ENCODE measurements around the gene NPB. TPM values are rescaled to one million over a fixed set of nuclear protein-coding genes. Genes with fewer than 3 reads are reported as not detected.

NPB gene
- total and polyA plus RNA-seq, 2 of the 8 experiments (the other 6 are each of a cell fraction or from before 2014, with no cell fraction given) = 1.5 to 2.5 TPM

DNA sequence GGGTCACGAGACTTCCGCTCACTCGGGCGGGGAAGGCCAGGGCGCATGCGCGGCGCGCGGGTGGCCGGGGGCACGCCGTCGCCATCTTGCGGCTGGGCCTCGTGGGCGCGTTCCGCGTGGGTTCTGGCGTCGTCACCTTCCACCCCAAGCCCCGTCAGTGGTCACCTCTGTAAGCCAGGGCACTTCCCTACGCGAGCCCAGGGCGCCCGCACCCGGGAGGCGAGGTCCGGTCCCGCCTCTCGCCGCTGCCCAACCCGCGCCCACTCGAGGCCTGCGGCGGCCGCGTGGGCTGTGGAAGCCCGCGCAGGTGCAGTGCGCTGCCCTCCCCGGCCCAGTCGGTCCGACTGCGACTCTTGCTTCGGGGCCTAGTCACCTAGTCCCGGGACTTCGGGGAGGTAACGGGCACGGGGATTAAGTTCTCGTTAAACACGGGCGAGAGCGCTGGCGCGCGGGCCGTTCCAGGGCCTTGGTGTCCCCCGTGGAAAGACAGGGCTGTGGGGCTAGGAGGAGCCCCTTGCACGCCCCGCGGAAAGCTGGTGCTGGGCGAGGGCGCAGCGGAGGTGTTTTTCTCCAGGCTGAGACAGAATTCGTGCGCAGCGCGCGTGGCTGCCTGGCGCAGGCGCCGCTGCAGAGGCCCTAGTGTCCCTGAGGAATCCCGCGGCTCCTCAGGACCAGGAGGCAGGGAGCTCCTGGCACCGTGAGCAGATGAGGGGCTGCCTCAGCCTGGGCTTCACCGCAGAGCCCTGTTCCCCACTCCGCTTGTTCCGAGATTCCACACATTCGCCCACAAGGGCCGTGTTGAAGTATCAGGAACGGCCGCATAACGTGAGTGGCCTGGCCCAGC lies 30.4 kb upstream of the NPB start (continued):
- TF ChIP-seq, protein P1, sequence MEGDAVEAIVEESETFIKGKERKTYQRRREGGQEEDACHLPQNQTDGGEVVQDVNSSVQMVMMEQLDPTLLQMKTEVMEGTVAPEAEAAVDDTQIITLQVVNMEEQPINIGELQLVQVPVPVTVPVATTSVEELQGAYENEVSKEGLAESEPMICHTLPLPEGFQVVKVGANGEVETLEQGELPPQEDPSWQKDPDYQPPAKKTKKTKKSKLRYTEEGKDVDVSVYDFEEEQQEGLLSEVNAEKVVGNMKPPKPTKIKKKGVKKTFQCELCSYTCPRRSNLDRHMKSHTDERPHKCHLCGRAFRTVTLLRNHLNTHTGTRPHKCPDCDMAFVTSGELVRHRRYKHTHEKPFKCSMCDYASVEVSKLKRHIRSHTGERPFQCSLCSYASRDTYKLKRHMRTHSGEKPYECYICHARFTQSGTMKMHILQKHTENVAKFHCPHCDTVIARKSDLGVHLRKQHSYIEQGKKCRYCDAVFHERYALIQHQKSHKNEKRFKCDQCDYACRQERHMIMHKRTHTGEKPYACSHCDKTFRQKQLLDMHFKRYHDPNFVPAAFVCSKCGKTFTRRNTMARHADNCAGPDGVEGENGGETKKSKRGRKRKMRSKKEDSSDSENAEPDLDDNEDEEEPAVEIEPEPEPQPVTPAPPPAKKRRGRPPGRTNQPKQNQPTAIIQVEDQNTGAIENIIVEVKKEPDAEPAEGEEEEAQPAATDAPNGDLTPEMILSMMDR (IDR thresholded peaks at IDR 0.05; ENCODE audit: control extremely low read depth in 1 of 3, insufficient read depth in 1 of 3, low read depth in 1 of 3, low read length in 3 of 3) = peak in 1 of 3 experiments; percentile 2; a peak in 1 of 4 replicates
- TF ChIP-seq TAF7 (optimal IDR thresholded peaks at IDR 0.05; ENCODE audit: borderline replicate concordance, low read depth, low read length) = peak; percentile 60
- no peak for TF ChIP-seq TBP (IDR thresholded peaks at IDR 0.05; ENCODE audit: low read depth, low read length)
- peak in 1 of 2 experiments; percentile 66; a peak in 2 of 4 replicates for TF ChIP-seq SIN3A (conservative IDR thresholded peaks at IDR 0.05 in 1 of 2, IDR thresholded peaks at IDR 0.05 in 1 of 2; ENCODE audit: low read depth in 1 of 2, low read length in 2 of 2)
- TF ChIP-seq KDM1A (IDR thresholded peaks at IDR 0.05; ENCODE audit: borderline replicate concordance, low read length) = no peak
- TF ChIP-seq, protein P2, sequence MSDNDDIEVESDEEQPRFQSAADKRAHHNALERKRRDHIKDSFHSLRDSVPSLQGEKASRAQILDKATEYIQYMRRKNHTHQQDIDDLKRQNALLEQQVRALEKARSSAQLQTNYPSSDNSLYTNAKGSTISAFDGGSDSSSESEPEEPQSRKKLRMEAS (IDR thresholded peaks at IDR 0.05) = peak; percentile 92
- no peak for TF ChIP-seq CBX5 (IDR thresholded peaks at IDR 0.05; ENCODE audit: low read depth, low read length)
- TF ChIP-seq CTBP2 (IDR thresholded peaks at IDR 0.05; ENCODE audit: borderline replicate concordance, insufficient read depth, insufficient read length, low read length) = peak; percentile 27
- TF ChIP-seq USF2 (IDR thresholded peaks at IDR 0.05; ENCODE audit: low read length) = peak; percentile 66
- TF ChIP-seq SP2 (IDR thresholded peaks at IDR 0.05; ENCODE audit: low read length) = no peak
- no peak for TF ChIP-seq RNF2 (IDR thresholded peaks at IDR 0.05; ENCODE audit: borderline replicate concordance, low read depth, low read length, missing control alignments, poor library complexity, severe bottlenecking)
- TF ChIP-seq CEBPB (IDR thresholded peaks at IDR 0.05; ENCODE audit: low read depth, low read length) = no peak
- peak in 1 of 2 experiments; percentile 97; a peak in 1 of 4 replicates for TF ChIP-seq HDAC2 (IDR thresholded peaks at IDR 0.05; ENCODE audit: borderline replicate concordance in 1 of 2, low read depth in 2 of 2, low read length in 2 of 2)
- TF ChIP-seq JUN (IDR thresholded peaks at IDR 0.05; ENCODE audit: low read depth, low read length) = no peak
- peak; percentile 72 for TF ChIP-seq ASH2L (IDR thresholded peaks at IDR 0.05; ENCODE audit: low read length)
- no peak for TF ChIP-seq CBX8 (IDR thresholded peaks at IDR 0.05; ENCODE audit: borderline replicate concordance, low read depth, low read length)
- no peak for TF ChIP-seq SRF (IDR thresholded peaks at IDR 0.05; ENCODE audit: low read depth, low read length)
- TF ChIP-seq KDM5A (IDR thresholded peaks at IDR 0.05; ENCODE audit: low read length) = no peak
- TF ChIP-seq CHD1 (IDR thresholded peaks at IDR 0.05; ENCODE audit: low read depth, low read length) = no peak
